Skin of body (tissue), 2 donors: ENCODE data around the gene SCGN. TPM values are rescaled to one million over a fixed set of nuclear protein-coding genes. Genes with fewer than 3 reads are reported as not detected.

Source experiments
- DNase-seq: peaks from one replicate; lab custom pipeline; 2025; lab: John Stamatoyannopoulos, UW
- total RNA-seq: library from RNA; depleted of rRNA; stranded (reverse); fragments of >200 nt; gene quantifications from one replicate; pipeline ENCODE4 v1.2.3, GENCODE V29; 2014

SCGN gene, protein sequence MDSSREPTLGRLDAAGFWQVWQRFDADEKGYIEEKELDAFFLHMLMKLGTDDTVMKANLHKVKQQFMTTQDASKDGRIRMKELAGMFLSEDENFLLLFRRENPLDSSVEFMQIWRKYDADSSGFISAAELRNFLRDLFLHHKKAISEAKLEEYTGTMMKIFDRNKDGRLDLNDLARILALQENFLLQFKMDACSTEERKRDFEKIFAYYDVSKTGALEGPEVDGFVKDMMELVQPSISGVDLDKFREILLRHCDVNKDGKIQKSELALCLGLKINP
- total RNA-seq = 0.89 TPM

DNA sequence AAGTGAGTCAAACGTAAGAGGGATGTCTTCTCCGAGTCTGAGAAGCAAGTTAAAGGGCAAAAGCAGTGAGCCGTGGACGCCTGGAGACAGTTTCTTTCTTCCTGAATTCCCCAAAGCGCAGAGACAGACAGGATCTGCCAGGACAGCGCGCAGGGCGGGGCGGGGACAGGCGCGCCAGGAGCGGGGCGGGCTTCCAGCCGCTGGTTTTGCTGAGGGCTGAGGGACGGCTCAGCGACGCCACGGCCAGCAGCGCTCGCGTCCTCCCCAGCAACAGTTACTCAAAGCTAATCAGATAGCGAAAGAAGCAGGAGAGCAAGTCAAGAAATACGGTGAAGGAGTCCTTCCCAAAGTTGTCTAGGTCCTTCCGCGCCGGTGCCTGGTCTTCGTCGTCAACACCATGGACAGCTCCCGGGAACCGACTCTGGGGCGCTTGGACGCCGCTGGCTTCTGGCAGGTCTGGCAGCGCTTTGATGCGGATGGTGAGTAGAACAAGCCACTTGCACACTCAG lies at the start of gene SCGN:
Gene SCGN (plus strand): TSS at position 209 of the 509 bp plus-strand sequence. CDS start 189 bp downstream, at position 398.
- peak; percentile 7 for DNase-seq

DNA sequence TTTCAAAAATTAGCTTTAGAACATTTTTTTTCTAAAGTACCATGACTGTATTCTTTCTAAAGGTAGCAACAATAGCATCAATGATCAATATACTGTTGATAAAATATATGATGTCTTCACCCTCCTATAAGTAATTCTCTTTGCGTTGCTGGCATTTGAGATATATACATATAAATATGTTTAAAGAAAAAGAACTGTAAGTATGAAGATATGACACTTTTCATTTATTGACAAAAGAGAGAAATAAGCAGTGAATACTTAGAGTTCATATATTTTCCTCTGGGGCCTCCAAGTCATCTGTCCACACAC lies 49.4 kb upstream of the SCGN start:
- DNase-seq = no peak

DNA sequence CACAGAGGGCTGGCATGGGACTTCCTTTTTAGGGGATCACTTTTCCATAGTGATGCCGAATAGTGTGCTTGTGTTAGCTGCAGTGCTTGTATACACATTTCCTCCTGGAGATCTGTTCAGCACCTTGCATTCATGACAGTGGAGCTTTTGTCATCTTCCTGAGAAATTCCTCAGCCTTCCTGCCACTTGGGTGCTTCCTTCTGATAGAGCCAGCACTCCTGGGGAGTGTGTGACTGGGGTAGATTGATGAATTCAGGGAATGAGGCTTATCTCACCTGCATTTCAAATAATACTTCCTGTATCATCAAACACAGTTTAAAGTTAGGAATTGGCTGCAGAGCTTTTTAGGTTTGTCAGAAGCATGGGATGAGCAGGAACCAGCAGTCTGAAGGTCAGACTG lies 48.8 kb upstream of the SCGN start:
- no peak for DNase-seq

DNA sequence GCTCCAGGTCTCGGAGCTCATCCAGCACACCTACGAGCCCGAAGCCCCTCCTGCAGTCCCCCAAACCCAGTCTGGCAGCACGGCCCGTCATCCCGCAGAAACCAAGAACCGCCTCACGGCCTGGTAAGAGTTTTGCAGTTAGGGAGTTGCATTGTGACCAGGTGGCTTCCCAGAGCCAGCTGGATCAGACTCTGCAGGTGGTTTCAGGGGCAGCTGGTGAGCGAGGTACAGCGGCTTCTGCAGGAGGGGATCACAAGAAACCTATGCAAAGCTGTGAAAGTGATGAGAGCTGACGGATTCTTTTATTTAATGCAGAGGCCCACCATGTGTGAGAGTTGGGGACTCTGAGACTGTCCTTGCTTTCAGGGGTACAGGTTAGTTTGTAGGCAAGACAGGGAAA lies 45.9 kb upstream of the SCGN start:
- no peak for DNase-seq

DNA sequence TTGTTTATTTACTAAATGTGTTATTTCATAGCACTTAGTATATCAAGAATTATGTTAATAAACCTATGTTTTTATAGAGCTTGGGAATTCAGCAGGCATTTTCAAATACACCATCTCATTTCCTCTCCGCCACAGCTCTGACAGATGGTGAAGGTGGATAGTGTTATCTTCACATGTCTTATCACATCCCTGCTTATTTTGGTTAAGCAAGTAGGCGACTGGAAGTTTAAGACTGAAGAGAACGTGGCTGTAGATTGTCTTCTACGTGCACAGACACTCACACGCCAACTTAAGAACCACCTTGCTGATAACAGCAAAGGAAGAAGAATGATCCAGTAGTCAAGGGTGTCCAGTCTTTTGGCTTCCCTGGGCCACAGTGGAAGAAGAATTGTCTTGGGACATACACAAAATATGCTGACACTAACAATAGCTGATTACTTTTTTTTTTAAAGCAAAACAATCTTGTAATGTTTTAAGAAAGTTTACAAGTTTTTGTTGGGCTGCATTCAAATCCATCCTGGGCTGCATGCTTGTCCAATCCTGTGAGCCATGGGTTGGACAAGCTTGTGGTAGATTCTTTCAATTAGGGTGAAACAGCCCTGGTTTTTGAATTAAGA lies 43.3 kb upstream of the SCGN start:
- no peak for DNase-seq

DNA sequence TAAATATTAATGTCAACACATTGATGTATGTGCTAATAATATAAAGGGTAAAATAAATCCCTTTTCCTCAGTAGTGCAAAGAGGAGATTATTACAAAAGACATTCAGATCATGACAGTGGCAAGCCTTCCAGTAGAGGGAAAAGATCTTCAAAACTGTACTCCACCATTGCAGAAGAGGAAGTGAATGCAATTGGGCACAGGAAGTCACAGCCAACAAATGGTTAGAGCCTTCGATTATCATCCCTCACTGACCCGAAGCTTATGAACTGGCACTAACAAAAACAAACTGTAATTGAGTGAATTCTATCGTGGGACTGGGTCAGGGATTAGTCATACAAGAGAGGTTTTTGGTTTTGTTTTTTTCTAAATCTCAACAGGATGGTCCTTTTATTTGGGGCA lies 39.3 kb upstream of the SCGN start:
- DNase-seq = no peak

DNA sequence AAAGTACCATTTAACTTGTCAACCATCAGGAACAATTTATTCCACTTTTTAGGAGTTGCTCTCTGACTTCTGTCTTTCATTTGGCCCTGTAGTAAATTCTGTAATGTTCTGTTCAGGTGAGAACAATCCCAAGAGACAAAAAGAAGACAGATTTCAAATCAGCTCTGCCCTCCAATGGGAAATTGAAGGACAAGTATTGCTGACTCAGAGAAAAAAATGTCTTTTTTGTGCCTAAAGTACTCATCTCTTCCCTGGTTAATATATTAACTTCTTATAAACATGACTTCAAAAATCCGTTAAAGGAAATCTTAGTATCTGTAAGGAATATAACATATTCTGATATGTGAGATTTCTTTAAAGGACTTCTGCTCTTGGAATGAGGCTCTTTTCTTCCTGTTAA lies 38.6 kb upstream of the SCGN start:
- no peak for DNase-seq

DNA sequence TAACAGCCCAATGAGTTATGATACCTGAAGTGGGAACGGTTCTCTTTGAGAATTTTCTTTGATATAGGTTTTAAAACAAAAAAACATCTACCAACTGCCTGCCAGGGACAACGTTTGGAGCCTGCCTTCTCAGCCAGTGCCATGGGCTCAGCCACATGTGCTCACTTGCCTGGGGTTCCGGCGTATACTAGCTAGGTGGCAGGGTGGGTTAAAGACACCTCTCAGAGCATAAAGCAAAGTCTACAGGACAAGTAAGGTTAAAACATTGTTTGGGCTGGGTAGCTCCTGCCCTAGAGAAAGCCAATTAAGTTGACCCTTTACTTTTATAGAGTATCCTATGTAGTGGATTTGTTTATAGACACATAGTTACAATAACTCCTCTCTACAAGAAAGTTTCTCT lies 38.0 kb upstream of the SCGN start:
- no peak for DNase-seq

DNA sequence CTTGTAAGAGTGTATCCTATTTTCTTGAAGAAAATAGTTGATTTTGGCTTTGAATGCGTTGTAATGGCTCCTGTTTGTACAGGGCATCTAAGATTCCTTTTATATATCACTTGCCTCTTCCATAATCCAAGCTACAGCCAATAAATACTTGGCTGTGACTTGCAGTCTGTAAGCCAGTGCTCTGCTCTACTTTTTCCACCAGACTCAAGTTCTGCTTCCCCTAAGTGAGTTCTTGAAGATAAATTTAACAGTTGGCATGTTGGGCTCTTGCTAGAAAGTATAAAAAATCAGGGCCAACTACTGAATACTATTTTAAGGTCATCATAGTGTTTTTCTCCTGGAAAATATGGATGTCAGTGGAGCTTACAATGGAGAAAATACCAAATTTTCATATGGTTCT lies 36.5 kb upstream of the SCGN start:
- DNase-seq = no peak

DNA sequence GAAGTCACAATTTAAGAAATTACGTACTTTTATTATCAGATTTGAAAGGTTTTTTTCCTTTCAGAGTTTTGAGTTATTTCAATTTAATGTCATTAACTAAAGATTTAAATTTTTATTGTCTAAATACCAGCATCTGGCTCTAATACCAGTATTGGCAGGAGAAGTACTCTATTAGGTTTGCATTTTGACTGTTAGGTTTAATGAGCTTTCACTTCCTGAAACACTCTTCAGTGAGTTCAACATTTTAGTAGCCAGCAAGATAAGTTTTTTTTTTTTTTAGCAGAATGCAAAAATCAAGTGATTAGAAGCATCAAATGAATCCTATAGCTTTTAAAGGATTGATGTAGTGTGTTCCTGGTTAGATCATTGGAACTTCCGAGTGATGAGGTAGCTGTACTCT lies 34.0 kb upstream of the SCGN start:
- DNase-seq = no peak

DNA sequence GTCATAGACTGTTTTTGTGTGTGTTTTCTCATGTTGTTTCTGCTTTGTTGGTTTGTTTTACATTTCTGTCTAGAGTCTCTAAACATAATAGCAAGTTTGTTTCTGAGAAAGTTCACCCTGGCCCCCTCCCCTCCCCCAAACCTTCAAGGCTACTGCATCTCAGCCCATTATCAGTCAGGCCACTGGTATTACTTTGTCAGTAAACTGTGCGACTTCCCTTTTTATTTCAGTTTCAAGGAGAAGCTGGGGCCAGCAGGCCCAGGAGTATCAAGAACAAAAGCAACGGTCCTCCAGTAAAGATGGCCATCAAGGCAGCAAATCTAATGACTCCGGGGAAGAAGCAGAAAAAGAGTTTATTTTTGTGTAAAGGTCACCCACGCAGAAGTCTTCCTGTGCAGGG lies 32.8 kb upstream of the SCGN start:
- no peak for DNase-seq

DNA sequence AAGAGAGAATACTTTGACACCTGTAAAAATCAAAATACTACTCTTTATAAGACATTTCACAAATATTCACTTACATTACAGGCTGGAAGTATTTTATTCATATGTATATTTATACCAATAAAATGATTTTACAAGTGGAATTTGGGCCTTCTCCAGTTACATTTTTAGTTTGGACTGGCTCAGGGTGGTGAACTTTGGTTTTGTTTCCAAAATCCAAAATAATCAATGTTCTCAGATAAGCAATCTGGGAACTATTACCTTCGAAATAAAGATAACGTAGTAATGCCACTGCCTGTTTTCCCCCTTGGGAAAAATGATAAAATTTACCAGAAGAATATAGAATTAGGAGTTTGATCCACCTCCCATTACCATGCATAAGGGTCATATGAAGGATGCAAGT lies 31.6 kb upstream of the SCGN start:
- no peak for DNase-seq

DNA sequence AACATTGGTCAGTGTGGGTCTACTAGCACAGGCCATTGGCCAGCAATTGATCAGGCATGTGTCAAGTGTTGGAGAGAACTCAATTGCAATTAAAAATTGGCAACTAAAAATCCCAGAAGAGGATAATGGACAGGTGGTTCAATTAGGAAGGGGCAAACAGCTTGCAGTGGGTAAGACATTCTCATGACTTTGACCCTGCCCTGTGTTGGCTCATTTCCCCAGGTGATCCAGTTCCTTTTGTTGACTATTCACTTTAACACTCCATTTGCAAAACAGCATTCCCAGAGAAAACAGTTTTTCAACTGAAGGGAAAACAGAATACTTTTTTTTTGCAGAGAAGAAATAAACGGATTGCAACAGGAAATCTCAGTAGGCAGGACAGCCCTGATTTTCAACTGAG lies 28.9 kb upstream of the SCGN start:
- DNase-seq = no peak

DNA sequence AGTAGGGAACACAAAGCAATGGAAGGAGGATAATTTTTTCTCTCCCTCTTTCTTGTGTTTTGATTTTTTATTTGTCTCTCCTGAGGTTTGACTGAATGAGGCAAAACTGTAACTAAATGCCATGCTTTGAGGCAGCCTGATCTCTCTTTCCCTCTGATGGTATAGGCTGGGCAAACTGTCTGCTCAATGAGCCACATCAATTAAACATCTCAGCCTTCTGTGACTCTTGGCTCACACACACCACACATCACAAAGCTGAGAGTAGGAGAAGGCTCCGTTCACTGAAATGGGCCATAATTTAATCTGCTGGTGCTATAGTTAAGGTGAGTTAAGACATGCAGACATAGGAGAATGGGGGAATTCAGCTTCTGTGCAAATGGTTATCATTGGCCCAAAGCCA lies 28.1 kb upstream of the SCGN start:
- no peak for DNase-seq

DNA sequence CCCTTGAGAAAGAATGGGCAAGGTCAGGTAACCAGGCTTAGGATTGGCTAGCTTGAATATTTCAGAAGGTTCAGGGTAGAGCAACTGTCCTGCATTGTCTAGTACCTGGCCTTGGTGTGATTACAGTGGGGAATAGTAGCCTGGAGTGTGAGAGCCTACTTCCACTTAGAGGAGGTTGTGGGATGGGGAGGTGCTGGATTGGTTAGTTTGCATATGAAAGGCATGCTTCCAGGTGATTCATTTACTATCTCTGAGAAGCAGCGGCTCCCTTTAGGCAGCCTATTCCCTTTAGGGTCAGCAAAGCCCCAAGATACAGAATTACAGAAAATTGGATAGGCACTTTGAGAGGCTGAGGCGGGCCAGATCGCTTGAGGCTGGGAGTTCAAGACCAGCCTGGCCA lies 25.0 kb upstream of the SCGN start:
- no peak for DNase-seq

DNA sequence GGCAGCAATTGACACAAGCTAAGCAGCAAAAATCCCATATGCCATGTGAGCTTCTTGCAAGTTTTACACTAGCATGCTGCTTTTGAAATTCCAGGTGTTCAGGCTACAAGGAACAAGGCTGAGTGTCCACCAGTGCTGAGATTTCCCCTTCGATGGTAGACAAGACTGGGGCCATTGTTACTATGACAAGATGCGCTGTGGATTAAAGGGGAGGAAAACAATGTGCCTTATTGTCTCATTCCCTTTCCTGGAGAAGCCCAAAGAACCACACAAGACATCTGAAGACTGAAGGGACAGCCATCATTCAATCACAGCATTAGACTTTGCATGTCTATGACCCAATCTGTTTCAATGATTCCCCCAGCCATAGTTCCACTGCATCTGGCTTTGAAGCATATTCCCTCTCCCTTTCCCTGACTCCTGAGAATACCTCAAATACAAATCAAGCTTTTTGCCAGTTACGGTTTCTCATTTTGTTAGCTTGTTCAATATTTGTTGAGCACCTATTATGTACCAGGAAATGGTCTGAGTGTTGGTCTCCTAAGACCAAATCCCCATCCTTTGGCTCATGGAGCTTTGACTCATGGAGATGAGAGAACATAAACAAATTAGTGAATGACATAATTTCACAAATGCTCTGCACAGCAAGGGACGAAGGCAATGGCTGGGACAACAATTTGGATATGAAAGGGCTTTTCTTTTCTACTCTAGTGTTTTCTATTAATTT lies 23.4 kb upstream of the SCGN start:
- DNase-seq = no peak

DNA sequence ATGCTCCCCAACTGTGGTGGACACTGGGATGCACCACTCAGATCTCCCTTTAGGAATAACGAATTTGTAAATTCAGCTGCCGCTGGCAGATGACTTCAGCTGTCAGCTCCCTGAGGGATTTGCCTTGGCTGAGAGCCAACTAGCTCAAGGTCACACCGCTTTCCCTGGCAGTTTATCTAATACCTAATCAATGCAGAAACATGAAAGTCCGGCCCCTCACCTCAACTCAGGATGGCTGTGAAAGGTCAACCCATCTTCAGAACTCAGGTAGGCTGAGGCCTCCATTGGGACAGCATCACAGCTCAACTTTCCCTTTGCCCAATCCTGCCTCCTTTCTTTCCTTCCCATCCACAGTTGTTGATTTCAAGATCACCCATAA lies 22.8 kb upstream of the SCGN start:
- DNase-seq = no peak

DNA sequence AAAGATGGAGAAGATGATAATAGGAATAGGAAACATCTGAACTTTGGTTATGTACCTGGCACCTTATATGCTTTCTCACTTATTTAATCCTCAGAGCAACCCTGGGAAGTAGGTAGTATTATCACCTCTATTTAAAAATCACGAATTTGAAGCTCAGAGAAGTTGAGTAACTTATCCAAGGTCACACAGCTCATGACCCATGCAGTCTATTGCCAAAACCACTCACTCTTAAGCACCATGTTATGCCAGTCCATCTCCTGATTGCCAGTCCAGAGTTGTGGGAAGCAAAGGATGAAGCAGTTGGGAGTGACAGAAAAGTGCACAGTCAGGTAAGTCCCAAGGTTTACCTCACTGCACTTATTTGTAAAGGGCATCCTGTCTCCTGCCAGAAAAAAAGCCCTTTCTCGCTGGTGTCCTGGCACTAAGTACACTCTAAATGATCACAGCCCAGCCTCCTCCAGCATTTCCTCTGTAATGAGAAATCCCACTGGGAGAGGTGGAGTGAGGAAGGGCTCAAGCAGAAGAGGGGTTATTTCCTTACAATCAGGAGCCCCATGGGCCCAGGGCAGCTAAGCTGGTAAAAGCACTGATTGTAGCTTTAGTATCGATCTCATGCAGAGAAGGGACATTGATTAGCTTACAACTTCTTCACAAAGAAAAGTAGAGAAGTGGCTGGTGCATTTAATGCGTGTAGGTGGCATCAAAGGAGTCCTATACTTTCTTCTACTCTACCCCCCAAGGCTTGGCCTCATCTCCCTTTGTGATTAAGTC lies 21.3 kb upstream of the SCGN start:
- DNase-seq = no peak

DNA sequence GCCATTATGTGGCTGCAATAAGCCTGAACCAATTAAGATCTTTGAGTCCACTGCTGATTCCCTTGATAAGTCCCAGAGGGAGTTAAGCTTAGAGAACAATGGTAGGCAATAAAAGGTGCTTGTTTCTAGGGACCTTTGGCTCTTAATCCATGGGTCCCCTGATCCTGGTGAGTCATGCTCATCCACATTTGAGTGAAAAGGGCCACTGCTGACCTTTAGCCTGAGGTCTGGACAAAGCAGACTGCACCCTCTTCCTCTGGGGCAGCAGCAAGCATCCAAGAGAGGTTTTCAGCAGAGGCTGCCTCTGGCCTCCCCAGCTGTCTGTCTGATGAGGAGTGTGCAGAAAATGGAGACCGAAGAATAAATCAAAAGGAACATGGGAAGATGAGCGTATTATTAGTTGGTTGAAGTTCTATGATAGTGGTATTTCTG lies 16.1 kb upstream of the SCGN start:
- DNase-seq = no peak

DNA sequence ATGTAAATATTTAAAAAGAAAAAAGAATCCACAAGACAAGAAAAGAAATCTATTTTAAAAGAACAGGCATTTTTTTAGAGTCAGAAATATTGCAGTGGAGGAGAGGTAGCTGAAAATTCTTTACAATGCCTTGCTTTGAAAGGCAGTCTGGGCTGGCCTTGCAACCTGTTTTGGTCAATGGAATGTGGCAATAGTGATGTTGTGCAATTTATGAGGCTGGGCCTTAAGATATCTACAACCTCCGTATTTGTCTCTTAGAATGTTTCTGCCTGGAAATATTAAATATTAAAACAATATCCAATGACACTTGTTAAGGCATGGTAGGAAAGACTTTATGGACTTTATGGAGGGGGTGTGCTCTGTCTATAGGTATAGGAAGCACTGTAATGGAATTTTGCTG lies 14.8 kb upstream of the SCGN start:
- DNase-seq = no peak

DNA sequence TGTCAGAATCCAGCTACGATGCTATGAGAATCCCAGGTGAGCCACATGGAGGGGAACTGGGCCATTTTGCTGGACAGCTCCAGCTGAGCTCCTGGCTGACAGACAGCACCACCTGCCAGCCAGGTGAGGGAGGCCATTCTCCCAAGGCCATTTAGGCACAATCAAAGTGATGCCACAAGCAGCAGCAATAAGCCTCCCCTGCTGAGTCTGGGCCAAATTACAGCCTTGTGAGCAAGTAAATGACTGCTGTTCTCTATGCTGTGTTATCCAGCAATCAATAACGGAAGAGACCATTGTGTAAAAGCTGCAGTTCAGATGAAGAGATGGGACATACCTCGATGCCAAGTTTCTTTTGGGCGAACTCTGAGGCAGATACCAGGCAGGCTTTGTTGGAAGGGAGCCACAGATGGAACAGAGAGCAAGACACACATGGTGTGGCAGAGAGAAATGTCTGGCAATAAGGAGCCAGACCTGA lies 14.0 kb upstream of the SCGN start:
- DNase-seq = no peak

DNA sequence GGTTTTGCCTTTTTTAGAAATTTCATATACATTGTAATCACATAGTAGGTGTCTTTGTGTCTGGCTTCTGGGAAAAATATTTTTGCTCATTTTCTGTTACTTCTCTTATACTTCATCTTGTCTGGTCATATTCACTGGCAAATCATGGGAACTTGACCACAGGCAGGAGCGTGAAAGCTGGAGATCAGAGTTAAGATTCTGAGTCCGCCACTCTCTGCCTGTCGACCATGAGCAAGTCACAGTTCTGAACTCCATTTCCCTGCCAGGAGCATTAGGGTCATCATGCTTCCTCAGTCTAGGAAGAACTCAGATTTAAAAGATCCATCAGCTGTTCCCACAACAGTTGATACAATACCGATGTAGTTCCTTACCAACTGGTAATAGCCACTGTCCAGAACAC lies 12.4 kb upstream of the SCGN start:
- DNase-seq = no peak
